ENCODE measurements around the gene JAKMIP1.

Gene JAKMIP1

DNA sequence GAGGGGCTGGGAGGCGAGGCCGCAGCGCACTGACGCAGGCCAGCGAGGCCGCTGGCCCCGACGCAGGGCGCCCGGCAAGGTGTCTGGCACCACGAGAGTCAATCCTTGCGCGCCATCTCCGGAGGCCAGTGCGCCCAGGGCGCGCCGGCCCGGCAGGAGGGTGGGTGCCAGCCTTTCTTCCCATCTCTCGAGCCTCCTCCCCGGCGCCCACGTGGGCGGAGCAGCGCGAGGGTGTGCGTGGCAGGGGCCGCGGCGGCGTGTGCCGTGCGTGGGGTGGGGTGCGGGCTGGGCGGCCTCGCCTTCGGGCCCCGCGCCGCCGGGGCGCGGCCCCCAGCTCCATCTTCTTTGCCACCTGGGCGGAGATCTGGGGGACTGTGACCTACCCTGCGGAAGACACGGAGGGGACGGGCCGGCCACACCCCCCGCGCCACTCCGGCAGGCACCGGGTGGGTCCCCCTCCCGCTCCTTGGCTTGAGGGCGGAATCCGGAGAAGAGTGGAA lies 877 bp downstream of the JAKMIP1 start:
- DNase-seq = no peak

DNA sequence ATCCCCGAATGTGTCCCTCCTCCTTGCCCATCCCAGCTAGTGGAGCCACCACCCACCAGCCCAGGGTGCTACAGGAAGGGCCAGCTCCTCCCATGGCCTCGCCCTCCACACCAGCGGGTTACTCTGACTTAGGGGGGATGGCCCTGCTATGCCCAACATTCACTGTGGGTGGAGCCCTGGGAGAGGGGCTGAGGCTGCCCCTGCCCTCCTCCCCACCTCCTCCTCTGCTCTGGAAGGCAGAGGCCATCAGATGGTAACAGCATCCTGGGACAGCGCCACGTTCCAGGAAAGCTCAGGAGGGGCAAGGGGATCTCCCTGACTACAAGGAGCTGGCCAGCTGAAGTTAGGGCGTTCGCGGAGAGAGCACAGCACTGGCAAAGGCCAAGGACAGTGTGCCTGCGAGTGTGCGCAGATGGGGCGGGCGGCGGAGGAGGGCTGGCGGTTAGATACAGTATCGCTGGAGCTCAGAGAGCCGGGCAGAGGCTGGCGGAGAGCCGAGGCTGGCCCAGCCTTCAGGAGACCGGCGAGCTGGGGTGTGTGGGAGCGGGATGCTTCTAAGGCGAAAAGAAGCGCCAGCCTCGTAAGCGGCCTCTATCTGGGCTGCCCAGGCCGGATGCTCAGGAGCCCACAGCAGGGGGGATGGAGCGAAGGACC lies 1.5 kb downstream of the JAKMIP1 start:
- DNase-seq = no peak

DNA sequence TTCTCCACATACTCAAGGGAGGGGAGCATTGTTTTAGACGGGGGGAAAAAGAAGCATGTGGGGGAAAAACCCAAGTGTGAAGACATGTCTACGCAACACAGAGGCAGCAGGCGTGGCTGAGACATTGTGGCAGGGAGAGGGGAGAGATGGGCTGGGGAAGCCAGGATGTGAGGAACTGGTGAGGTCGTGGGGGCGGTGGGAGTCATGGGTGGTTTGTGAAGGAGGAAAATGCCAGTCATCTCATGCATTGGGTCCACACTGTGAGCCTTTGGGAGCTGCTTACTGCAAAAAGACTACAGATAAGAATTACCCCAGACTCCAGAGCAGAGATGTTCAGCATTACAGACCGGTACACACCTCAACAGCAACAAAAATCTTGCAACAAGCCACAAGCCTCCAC lies 2.1 kb downstream of the JAKMIP1 start:
- no peak for DNase-seq

DNA sequence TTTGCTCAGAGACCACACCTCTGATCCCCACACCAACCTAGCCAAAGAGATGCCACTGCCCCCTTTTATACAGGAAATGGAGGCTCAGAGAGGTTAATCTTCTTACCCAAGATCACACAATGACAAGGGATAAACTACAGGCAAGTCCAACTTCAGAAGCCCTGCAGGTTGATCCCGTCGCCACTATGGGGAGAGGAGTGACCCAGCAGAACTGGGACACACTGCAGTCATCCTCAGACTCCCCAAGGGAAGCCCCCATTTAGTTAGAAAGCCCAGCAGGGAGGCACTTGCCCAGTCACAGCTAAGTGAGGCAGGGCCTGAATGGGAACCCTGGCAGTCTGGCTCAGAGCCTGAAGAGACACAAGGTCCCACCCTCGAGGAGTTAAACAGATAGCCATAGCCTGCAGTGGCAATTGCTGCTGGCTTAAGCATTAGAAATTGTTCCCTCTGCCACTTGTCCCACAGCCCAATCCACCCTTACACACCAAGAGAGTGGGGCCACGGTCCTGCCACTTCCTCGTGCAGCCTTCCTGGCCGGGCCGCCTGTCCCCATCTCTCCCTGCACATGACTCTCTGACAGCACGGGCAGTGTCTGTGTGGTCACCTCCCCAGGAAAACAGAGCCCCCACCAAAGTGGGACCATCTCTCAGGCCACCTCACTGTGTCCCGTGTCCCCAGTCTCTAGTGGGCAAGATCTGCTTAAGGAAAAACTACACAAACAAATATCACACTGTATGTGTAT lies 2.7 kb downstream of the JAKMIP1 start:
- no peak for DNase-seq

DNA sequence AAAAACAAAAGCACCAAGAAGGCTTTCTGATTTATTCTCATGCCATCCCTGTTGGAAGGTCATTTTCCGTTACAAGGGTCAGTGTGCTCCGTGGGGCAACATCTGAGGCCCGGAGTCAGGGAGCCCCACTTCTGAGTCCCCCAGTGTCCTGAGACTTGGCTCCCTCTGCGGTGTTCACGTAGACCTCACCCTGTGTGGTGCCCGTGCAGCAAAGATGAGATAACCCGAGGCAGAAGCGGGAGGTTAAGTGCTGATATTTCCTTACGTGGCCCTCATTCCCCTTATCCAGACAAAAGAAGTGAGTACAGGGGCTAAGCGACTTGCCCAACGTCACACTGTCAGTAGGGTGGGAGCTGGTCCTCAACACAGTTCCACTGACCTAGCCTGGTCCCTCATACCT lies 3.5 kb downstream of the JAKMIP1 start:
- no peak for DNase-seq

DNA sequence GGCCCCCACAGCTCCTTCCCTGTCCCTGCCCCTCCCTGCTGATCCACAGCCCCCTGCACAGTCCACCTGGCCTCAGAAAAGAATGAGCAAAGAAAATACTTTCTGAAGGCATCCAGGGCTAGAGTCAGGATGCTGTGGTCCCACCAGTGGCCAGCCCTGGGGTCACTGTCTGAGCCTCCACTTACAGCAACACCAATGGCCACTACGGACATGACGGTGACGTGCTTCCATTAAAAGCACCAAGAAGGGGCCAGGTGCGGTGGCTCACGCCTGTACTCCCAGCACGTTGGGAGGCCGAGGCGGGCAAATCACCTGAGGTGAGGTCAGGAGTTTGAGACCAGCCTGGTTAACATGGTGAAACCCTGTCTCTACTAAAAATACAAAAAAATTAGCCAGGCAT lies 4.0 kb downstream of the JAKMIP1 start:
- no peak for DNase-seq

DNA sequence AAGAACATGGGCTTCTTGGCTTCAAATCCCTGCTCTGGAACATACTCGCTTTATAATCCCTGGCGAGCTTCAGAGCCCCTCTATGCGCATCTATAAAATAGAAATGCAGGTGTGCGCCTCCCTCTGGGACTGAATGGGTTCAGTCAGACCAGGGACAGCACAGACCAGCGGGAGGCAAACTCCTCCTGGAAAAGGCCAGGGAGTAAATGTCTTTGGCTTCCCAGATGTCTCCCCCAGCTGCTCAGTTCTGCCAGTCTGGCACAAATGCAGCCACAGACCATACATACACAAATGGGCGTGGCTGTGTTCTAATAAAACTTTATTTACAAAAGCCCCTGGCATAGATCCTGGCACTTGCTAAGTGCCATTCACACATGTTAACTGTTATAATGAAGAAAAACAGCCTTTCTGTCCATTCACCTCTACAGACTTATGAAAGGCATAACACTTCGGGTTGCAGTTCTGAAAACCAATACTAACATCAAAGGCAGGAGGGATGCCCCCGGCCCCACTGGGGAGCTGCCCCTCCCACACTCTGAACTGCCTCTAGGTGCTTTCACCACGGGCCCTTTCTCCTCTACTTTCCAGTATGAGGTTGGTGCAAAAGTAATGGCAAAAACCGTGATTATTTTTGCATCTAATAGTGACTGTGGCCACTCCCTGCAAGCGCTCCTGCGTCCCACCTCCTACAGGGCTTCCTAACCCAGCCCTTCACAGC lies 4.6 kb downstream of the JAKMIP1 start:
- DNase-seq = no peak

DNA sequence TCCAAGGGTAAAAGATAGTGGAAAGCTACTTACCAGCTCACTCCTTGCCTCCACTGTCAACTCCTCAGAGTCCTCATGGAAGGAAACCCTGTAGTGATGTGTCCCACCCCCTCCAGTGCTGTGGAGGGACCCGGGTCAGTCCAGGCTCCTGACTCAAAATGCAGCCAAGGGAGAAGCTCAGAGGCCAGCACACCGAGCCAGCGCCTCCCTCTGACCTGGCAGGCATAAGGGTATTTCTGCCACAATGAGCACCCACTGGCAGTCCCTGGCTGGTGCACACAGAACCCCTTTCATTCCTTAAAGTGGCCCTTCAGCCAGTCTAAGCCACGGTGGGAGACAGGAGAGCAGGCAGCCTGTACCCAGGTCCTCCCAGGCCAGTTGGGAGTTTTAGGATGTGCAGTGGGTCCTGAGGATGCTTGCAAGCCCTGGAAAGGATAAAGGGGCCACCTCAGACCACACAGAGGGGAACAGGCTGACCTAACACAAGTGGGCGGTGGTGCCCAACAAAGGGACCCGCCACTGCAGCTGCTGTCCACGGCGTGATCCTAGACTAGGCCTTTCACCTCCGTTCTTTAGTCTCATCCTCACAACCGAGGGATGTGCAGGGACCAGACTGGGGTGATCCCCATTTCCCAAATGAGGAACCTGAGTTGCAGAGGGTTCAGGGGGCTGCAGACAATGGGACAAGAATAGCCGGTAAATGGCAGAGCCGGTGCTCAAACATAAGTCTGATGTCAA lies 5.7 kb downstream of the JAKMIP1 start:
- no peak for DNase-seq

DNA sequence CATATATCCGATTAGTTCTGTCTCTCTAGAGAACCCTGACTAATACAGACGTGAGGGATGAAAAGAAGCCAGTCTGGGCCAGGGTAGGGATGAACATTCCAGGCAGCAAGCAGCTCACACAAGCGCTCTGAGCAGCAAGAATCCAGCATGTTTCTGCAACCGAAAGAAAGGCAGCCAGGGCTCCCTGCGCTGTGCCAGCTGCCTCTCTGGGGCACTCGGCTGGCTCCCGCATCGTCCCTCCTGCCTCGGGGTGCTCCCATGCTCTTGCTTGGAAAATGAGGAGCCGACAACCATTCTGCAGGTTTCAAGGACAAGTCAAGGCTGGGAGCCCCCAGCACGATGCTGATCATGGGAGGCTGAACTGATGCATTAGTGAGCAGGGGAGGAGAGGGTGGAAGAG lies 7.0 kb downstream of the JAKMIP1 start:
- no peak for DNase-seq

DNA sequence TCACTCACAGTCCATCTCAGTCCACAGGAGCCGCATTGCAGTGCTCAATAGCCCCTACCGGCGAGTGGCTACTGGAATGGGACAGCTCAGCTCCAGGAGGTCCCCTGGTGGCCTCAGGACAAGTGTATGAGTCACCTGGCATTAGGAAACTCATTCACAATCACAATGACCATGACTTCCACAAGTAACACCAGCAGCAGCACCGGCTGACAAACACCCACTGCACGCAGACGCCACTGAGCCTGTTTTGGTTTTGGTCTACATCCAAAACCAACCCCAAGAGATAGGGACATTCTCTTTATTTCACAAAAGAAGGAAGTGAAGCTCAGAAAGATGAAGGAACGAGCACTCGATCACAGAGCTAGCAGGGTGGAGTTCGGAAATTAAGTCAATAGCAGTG lies 8.1 kb downstream of the JAKMIP1 start:
- DNase-seq = no peak

DNA sequence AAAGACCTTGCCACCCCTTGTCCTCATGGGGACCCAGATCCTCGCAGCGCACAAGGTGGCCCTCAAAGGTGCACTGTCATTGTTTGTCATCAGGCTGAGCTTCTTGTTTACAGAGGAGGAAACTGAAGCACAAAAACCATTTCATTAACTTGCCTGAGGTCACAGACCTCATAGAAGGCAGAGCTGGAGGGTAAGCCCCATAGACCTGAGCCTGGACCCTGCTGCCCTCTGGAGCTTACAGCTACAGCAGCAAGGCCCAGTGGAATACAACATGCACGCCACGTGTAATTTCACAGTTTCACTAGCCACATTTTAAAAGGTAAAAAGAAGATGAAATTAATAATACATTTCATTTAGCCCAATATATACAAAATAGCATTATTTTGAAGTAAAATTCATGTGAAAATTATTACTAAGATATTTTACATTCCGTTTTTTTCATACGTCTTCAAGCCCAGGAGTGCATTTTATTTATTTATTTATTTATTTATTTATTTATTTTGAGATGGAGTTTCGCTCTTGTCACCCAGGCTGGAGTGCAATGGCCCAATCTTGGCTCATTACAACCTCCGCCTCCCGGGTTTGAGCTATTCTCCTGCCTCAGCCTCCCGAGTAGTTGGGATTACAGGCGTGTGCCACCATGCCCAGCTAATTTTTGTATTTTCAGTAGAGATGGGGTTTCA lies 8.8 kb downstream of the JAKMIP1 start:
- DNase-seq = no peak

DNA sequence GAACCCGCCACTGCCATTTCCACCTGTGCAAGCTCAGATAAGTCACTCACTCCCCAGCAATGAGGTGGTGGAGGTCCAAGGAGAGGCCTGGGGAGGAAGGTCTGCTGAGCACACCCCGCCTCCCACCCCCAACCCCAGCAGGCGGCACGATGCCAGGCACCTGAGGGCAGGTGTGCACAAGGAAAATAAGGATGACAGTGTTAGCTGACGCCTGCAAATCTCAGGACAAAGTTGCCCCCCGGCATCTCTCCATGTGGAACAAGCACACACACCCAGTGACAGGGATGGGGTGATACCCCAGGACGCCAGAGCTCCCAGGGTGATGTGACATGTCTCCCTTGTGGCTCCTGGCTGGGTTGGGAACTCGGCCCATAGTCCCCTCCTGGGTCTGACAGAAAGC lies 9.9 kb downstream of the JAKMIP1 start:
- DNase-seq = no peak

DNA sequence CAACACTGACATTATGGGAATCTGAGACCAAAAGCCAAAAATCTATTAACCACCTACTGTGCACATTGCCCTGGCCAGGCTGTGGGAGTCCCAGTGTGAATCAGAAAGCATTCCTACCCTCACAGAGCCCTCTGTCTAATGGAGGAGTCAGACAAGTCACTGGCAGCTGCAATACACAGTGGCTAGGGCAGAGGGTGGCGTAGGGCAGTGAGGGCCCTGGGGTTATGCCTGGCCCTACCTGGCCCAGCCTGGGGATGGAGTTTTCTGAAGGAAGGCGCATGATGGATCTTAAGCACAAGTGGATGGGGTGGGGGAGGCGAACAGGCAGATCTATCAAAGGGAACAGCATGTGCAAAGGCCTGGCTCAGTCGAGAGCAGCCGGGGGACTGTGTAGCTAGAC lies 10.8 kb downstream of the JAKMIP1 start:
- DNase-seq = no peak

DNA sequence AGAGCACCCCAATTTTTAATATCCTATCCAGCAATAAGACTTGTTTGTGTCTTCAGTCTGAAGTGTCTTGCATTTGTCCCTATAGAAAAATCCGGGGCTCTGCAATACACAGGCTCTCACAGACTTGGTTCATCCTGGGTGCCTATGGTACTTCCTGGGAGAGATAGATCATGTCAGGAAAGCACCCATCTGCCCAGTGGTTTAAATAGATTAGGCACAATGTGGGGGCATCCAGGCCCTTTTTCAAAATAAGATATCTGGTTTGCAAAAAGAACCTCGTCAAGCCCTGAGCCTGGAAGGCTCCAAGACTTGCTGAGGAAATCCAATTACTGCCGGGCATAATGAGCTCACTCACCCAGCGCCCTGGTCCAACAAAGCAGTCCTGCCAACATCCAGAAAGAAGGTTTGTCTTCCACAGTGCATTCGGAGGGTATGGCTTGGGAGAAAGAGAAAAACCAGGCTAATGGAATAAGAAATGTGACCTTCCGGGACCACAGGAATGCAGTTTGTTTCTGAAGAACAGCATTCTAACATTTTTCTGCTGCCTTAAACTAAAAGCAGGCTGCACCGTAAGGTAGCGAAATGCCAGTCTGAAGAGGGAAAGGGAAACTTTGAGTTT lies 11.6 kb downstream of the JAKMIP1 start:
- DNase-seq = no peak

DNA sequence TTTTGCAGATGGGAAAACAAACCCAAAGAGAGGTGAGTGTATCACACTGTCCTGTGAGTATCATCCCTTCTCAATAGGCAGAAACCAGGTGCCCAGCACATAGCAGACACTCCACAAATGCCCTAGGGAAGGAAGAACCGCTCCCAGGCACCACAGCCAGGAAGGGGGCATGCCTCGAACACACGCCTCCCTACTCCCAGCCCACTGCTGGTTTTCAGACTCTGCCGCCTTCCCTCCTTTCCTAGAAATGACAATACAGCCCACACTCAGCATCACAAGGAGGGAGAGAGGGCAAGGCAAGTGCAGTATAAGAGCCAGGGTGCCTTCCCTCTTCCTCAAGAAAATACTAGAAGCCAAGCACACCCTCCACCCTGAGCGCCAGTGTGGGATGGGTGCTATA lies 16.2 kb downstream of the JAKMIP1 start:
- no peak for DNase-seq

DNA sequence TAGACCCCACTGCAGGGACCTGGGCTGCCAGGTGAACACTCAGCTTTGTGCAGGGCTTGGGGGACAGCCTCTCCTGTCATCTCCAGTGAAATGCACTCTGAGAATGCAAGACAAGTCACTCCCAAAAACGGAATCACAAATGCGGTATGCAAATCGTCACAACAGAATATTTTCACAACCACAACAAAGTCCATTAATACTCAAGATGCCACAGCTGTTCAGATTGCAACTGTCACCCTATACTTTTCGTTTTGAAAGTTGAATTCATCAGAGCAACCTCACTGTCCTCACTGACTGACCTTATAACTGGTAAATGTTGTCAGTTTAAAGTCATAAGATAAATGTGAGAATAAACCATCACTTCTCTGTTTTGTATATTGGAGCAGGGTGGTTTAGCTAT lies 16.6 kb downstream of the JAKMIP1 start:
- no peak for DNase-seq

DNA sequence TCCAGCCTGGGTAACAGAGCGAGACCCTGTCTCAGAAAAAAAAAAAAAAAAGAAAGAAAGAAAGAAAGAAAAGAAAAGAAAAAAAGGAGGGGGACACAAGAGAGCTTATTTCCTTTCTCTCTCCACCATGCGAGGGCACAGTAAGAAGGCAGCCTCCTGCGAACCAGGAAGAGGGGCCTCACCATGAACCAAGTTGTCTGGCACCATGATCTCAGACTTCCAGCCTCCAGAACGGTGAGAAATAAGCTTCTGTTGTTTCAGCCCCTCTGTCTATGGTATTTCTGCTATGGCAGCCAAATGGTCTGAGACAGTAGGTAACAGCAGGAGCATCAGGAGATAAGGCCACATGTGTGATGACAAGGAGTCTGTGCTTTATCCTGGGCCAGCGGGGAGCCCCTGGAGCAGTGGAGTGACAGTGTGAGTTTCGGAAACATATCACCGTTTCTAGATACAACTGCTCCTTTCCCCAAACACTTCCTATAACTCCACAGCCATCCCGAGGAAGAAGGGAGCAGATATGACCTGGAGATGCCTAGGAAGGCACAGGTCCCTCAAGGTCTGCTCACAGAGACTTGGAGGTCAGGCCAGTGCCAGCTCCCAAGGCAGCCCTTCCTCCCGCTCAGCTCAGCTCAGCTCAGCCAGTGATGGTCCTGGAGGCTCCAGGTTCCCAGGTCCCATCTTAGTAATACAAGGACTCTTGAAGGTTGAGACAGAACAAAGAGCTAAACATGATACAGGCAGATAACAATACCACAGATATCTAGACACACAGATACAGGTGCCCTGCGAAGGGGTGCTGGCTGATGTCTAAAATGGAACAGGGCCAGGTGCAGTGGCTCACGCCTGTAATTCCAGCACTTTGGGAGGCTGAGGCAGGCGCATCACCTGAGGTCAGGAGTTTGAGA lies 17.7 kb downstream of the JAKMIP1 start:
- DNase-seq = no peak

DNA sequence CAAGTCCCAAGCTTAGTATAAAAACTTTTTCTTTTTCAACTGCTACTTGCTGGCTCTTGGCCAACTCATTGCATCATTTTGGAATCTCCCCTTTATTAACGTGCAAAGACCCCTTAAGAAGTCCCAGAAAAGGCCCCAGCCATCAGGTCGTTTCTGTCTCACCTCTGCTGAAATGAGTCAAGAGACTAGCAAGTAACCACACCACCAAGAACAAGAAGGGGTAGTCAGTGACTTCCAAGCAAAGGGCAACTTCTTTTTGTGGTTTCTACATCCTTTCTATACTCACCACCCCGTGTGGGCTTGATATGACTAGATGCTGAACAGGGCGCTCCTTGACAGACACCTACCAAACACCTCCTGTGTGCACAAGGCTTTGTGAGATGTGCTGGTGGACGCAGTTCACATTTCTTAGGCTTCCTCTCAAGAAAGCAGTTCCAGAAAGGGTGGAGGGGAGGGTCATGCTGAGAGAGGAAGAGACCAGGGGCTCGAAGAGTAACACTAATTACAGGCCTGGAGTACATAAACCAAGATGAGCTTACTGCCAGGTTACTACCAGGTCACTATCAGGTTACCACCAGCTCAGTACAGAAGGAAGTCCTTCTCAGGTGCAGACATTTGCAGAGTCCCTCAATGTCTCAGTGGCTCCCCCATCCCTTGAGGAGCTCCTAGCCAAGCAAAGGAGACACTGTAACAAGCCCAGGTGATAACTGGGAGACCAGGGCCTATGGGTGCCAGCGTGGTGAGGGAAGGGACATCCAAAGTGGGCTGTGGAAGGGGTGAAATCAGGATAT lies 19.3 kb downstream of the JAKMIP1 start:
- no peak for DNase-seq

DNA sequence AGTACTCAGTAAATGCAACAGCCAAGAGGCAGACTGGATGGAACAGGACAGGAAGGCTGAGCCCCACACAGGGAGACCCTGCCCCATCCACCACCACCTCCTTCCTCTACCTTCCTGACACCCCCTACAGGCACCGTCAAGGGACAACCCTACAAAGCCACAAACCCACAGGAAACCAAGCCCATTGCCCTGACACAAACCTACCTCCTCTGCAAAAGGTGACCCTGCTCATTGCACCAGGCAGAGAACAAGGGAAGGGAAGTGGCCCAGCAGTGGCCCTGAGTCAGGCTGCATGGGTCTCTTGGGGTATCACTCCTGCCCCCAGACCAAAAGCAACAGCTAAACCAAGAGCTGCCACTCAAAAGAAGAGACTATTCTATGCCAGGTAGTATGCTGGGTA lies 21.0 kb downstream of the JAKMIP1 start:
- DNase-seq = no peak

DNA sequence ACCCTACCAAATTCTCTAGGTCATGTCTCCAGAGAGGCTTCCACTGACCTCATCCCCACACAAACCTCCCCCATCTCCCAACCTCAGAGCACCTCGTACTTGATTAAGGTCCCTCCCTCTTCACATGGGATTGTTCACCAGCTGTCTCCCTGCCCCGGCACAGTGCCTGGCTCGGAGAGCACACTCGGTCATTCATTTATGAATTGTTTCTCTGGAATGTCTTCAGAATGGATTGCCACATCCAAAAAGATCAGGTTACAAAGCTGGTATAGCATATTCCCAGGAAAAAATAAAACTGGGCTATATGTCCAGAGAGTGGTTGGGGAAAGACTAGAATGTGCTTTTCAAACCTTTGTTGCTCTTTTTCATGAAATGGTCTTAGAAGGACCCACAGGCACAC lies 21.6 kb downstream of the JAKMIP1 start:
- no peak for DNase-seq
